NCI-H2107 (cell line): ENCODE measurements around the gene PTPRE.
"Not testable (repeated sequence)": the region's sequence is repeated elsewhere in the genome, so short reads cannot be mapped to it uniquely, and the experiment has no call there.

Experiments used
- DNase-seq: peaks from one replicate; lab custom pipeline; 2025; lab: John Stamatoyannopoulos, UW

The PTPRE gene

DNA sequence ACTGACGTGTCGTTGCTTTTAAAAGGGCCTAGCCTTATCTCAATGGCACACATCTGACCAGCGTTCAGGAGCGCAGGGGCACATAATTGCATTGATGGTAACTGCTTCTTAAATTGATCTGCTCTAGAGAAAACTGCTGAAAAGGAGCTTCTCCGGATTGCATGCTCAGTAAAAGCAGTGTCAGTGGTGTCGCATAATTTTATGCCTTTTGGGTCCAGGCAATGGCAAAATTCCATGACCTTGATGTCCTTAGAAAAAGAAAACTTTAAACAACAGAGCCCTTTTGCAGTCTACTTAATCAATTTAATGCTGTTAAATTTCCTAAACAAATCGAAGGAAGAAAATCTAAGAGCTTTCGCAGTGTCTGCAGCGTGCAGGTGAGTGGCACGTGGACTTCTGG is 75.7 kb downstream of the PTPRE start:
- DNase-seq = no peak

DNA sequence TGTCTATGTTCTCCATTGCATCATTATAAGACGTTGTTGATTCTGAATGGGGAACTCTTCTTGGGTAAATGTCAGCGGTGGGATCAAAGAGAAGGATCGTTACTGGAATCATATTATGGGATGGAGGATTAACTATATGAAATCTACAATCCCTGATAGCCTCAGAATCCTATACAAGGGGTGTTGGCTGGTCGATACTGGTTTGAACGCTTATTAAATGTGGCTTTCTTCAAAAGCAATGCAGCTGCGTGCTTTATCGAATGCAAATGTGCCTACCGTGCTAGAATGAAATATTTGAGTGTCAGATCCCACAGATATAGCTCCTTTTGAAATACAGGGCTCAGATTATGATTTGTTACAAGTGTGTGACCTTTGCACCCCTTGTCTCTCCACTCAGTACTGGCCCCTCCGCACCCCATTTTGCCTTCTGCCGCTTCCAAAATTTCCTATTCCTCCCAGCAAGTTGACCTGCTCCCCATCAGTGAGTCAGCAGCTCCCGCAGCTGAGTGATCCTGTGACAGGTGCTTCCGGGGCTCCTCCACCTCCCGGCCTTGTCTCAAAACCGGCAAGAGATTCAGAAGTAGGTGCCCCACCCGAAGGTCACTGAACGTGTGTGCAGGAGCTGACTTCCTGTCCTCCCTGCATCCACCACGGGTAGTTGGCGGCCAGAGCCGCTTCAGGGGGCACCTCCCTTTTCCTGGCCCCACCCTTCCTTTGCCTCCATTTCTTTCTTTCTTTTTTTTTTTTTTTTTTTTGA is 76.6 kb downstream of the PTPRE start:
- no peak for DNase-seq

DNA sequence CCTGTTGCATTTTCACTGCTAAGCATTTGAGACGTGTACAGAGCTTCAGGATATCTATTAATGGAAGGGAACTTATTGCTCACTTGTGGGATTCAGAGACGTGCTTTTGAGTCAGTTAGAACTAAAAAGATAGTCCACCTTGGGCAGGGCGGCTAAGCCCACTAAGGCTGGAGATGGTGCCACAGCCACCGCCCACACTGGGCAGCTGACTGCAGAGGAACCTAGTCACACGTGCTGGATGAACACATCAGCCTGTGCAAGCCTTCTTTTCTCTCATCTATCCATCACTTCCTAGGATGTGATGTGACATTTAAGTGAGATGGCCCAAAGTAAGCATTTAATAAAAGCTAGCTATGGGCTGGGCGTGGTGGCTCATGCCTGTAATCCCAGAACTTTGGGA is 78.0 kb downstream of the PTPRE start:
- DNase-seq = no peak

DNA sequence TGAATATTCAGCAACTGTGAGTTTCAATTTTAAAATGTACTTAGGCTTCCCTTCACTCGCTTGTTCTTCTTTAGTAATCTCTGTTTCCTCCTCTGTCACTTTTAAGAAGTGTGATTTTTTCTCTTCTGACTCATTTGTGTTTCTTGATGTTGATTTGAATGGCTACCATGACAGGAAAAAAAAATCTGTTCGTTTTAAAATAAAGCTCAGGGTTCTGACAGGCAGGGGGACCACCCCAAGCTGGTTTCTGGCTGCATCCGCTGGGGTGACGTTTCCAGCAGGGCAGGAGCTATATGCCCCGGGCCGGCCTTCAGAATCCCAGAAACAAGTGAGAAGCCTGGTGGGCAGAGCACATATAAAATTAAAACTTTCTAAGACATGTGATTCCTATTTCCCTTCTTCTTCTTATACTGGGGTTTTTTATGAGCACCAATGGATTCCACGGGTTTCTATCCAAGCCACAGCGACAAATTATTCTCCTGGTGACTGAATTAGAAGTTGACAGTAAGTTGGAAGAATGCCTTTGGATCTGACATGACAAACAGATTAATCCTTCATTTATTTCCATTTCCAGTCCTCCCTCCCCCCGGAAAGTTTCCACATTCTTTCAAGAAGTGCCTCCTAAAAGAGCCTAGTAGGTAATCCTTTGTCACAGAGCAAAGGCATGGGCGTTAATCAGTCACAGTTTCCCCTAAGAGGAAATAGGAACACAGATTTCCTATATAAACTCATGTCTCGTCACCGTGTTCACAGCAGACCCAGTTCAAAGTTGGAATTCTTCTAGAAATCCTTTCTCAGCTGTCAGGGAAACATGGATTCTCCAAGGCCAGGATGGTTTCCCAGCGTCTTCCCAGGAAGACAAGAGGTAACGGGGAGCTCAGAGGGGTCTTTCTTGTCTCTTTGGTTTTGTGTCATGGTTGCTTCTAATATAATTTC is 79.9 kb downstream of the PTPRE start:
- DNase-seq = no peak

DNA sequence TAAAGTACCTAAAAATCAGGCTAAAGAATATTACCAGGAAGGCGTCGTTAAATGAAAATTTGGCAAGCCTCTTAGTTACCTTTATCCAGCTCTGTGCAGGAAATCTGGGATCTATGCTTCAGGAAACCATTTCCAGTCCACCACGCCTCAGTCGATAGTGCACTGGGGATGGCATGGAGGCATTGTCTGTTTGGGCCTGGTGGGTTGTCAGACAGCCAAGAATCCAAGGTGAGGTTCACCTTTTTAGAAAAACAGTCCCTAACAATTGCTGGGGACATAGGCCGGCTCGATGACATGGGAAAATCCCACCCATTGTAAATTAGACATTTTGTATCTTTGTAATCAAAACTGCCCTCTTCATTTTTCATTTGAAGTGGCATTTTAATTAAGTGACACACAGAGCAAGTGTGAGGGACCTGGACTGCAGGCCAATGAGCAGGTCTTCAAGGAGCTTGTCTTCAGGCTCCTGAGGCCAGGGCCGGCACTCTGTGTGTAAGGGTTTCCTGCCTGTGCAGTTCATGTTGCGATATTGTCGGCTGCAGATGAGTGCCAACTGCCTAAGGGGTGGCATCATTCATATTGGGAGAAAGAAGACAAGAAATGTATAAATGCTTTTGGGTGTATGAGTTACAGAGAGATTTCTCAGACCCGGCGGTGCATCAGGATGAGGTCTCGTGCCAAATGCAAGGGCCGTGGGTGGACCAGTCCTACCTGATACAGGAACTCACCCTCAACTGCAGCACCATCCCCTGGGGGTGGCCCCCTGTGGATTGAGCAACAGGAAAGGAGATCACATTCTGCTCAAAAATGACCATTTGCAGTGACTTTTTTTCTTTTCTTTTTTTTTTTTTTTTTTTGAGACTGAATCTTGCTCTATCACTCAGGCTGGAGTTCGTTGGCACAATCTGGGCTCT is 80.8 kb downstream of the PTPRE start:
- no peak for DNase-seq

DNA sequence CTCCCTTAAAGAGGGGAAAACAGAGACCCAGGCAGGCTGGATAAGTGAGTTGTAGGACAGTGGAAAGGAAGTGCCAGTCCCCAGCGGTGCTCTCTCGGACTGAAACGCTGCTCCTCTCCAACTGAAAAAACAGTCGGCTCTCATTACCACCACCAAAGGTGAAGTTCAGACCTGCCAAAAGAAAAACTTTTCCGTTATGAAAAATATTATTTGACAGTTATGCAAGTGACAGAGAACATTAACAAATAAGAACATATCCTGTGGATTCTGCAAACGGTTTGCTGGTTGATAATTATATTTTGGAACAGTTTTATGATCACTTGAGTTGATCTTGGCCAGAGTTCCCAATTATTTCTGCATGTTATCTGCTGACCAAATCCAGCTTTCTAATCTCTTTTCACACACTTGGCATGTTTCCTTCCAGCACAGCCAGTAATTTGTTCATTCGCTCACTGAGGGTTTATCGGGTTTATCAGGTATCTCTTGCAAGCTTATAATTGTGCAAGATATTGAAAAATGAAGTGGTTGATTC is 82.6 kb downstream of the PTPRE start:
- no peak for DNase-seq

DNA sequence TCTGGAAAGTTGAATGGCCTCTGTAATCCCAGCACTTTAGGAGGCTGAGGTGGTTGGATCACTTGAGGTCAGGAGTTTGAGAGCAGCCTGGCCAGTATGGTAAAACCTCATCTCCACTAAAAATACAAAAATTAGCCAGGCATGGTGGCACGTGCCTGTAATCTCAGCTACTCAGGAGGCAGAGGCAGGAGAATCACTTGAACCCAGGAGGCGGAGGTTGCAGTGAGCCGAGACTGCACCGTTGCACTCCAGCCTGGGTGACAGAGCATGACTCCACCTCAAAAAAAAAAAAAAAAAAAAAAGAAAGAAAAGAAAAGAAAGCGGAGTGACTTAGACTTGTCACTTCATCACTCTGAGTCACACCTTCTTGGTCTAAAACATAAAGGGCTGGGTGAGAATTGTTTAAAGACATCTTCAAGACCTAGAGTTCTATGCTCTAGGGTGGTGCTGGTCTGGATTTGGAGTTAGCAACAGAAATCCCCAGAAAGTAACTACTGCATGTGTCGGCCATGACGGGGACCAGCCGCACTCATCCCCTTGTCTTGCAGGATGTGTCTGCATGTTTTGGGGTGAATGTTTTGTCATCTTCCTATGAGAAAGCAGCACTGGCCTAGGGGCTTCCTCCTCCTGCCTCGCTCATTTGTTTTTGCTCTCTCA is 83.4 kb downstream of the PTPRE start:
- DNase-seq = not testable (repeated sequence)

DNA sequence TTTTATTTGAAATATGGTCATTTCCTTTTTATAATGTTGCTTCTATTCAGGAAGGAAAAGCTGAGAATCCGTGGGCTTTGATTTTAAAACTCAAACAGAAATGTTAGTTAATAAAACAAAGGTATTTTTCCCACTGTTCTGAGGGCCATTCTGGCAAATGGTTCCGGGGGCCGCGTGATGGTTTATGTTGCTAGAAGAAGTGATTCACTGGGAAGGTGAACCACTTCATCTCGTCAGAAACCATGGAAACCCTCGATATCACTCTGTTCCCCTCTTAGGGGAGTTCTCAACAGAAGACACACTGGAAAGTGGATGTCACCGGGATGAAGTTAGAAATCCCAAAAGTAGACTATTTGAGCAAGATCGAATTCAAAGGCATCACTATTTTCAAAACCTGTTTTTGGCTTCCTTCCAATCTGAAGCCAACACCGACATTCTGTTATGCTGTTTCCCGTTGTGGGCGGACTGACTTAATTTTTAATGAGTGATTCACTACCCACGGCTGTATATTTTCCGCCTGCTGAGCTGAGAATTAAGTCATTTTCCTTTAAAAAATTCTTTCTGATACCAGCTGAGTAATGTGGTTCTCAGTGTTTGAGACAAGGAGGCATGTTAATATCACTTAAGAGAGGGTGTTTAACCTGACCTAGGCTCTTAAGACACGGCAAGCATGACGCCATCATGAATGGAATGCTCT is 84.1 kb downstream of the PTPRE start:
- DNase-seq = no peak

DNA sequence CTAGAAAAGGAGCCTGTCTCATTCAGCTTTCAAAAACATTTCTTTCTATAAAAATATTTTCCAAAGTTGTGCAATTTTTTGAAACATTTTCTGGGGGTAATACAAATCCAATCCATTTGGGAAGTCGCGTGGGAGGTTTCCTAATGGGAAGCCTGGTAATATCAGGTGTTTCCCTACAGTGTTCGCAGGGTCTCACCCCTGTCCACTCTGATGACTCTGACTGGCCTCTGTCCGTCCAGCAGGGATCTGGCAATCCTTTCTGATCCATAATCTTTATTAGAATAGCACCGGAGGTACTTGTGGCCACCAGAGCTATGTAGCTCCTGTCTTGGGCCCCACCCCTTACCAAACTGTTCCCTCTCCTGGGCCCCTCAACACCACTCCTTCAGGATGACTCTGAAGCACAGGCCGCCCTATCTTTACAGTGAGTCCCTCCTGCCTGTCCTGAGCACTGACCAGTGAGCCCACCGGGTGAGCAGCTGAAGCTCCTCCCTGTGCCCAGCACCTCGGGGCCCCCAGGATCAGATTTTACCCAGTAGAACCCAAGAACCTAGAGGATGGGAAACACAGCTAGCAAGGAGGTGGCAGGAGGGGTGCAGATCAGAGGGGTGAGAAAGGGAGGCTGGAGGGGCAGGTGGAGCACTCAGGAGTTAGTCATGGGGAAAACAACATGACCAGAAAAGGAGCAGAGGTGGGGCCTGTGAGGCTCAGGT is 84.8 kb downstream of the PTPRE start:
- no peak for DNase-seq

DNA sequence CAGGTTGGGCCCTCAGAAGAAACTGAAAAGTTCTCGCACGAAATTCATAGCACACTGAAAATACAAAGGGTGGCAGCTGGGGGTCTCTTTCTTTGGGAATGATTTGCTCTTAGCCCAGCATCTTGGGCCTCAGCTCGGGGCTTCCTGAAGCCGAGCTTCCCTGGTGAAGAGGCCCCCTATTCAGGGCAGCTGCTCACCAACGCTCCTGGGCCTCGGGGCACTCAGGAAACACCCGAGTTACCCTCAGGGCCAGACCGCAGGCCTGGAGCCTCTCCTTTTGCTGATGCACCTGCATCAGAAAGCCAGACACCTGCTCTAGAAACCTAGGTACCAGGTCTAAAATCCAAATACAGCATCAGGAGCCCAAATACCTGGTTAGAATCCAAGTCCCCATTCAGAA is 85.5 kb downstream of the PTPRE start:
- no peak for DNase-seq

DNA sequence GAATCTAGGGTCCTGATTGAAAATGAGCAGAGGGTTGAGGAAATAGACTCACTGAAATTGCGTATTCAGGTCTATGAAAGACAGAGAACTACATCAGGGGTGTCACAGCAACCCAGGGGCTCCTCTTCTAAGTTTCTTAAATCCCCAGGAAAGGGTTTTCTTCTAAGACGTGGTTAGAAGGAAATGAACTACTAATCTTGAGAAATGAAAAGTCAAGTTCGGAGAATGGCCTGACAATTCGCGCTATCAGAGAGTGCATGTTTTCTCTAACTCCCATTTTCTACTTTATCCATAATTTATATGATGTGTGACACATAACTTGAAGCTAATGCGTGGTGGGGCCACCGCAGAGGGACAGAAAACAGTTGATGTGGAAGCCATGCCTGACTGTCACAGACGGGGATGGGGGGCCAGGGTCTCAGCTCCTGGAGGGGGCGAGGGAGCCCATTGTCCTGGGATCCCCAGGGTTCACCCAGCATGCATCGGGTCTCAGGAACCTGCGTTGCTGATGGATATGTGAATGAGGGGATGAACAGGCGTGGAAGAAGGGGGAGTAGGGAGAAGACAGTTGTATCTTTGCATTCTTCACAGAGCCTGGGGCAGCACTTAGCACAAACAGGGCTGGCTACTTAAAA is 86.3 kb downstream of the PTPRE start:
- no peak for DNase-seq

DNA sequence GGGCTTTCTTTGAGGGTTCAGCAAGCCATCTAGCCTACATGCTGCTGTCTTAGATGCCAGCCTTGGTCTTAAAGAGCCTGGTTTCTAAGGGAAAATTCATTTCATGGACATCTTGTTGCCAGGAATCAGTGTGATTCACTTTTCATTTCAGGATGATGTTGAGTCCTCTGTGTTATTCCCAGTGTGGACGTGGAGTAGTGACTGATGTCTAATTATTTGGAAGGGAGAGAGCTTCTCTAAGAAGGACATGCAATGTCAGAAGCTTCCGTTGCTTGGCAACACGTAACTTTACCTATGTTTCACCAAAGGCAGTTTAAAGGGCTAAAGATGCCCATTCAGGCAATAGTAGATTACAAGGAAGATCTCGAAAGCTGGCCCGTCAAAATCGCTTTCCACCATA is 89.0 kb downstream of the PTPRE start:
- no peak for DNase-seq

DNA sequence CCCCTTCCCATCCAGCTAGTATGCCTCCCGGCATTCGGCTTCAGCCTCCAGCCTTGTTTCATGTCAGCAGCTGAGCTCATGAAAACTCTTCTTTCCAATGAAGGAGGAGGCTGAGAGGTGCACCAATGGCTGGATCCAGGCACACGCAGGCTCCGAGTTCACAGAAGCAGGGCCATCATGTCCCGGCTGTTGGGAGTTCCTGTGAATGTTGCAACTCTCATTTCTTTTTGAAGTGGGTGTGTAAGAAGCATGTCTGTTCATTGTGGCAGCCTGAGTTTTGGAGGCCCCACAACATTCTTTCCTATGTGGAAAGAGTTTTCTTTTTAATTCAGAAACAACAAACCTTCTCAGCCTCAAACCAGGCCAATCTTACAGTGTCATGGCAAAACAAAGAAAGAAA is 89.7 kb downstream of the PTPRE start:
- DNase-seq = no peak

DNA sequence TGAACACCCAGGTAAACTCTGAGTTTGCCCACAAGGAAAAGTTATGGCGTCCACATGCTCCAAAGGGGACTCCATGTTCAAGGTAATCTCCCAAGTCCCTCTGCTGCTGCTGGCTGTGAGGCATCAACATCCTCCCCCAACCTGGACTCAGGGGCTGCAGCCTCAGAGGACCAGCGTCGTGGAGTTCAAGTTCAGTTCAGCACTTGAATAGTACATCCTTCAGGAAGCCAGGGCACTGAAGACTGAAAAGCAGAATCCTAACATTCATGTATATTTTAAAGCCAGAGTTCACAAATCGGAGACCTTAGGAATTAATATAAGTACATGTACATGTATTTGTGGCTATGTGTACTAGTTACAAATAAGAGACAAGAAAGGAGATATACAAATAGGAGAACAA is 90.4 kb downstream of the PTPRE start:
- no peak for DNase-seq

DNA sequence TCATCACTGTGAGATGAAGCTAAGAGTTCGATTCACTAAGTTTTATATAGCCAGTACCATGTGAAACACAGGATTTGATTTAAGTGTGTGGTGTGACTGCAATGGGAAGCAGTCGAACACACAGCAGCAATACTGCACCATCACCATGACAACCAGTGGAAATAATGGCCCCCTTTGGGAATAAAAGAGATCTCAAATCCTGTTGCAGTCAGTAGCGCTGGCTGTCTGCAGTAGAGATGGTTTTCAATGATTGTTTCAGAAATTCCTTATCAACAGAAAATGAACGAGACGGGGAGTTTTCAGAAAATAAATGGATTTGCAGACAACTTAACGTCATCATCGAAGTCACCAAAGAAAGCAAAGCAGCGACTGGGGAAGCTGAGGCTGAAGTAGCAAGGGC is 91.0 kb downstream of the PTPRE start:
- DNase-seq = no peak

DNA sequence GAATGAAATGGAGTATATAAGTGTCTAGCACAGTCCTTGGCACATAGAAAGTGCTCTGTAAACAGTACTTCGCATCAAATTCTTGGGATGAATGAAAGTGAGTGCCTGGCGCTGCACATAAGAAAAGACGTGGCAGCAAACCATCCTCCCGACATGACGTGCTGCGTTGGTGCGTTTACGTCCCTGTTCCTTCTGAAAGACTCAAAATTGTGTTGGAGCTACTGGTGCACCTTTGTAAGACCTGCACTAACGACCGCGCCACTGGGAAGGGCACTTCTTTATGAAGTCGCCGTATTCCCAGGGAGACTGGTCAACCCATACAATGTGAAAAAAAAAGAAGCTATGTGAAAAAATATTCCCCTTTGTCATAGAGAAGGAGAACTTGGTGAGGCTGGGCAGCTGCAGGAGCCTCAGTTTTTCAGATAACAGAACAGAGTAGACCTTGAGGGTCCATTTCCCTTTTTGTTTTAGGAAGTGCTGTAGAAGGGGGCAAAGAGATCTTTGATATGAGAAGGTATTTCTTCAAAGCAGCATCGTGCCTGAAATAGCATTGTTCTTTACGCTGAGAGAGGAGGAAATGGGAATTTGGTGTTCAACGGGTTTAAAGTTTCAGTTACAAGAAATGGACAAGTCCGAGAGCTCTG is 91.7 kb downstream of the PTPRE start:
- DNase-seq = no peak

DNA sequence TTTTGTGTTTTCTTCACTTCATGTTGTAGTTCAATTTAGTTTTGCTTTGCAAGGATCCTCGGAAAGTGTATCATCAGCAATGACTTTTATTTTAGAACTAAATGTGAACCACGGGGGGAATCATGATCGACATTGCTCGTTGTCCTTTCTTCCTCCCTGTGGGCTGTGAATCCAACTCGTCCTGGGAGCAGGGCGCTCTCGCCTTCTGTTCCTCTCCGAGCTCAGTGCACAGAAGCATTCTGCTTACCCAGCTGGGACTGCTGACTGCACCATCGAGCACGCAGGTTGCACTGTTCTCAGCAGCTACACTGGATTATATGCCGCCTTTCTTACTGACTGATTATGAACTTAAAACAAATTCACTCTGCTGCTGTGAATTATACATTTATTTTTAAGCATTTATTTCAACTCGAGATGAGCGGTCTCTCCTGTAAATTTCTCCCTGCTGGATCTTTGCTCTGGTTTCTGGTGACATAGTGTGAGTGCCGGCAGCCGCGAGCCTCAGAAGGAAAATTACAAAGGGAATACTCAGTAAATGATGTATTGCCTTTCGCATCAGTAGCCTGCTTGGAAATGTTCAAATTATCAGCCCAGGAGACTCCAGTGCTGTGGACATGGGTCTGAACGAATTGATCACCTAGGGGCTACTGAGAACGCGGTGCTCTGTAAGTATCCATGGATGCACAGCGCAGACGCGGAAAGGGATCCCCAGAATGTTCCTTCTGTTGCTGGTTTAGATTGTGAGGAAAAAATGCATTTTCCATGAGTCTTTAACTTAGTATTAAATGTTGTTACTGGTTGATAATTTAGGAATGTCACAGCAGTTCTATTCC is 92.6 kb downstream of the PTPRE start:
- no peak for DNase-seq
